Parathyroid adenoma (tissue), 2 donors: ENCODE results near the gene LRP1B.

Experiments
- H2AFZ ChIP-seq: fragments of 300-600 bp; sonication (generic); one replicate; pipeline ENCODE4 v1.7.0; 2017; ENCODE audit warnings: antibody characterized with exemption, mild to moderate bottlenecking
- H3K27ac ChIP-seq: fragments of 300-600 bp; sonication (generic); one replicate; pipeline ENCODE4 v1.7.0; 2017
- H3K27me3 ChIP-seq: fragments of 300-600 bp; sonication (generic); one replicate; pipeline ENCODE4 v1.7.0; 2017; ENCODE audit warnings: low read length; ENCODE audit not compliant: control insufficient read depth, insufficient read depth
- H3K36me3 ChIP-seq: fragments of 300-600 bp; sonication (generic); one replicate; pipeline ENCODE4 v1.7.0; 2017; ENCODE audit warnings: low read length; ENCODE audit not compliant: control insufficient read depth, insufficient read depth
- H3K4me1 ChIP-seq: fragments of 300-600 bp; sonication (generic); one replicate; pipeline ENCODE4 v1.7.0; 2017; ENCODE audit warnings: control low read depth
- H3K4me2 ChIP-seq: fragments of 300-600 bp; sonication (generic); one replicate; pipeline ENCODE4 v1.7.0; 2017; ENCODE audit warnings: low read length
- H3K4me3 ChIP-seq: fragments of 300-600 bp; sonication (generic); one replicate; pipeline ENCODE4 v1.7.0; 2017; ENCODE audit warnings: low read depth, low read length
- H3K79me2 ChIP-seq: fragments of 300-600 bp; sonication (generic); one replicate; pipeline ENCODE4 v1.7.0; 2017; ENCODE audit warnings: control low read depth
- H3K9ac ChIP-seq: fragments of 300-600 bp; sonication (generic); one replicate; pipeline ENCODE4 v1.7.0; 2017; ENCODE audit warnings: mild to moderate bottlenecking
- H3K9me3 ChIP-seq: fragments of 300-600 bp; sonication (generic); one replicate; pipeline ENCODE4 v1.7.0; 2017; ENCODE audit warnings: low read length; ENCODE audit not compliant: control insufficient read depth
- CTCF ChIP-seq: fragments of 300-600 bp; sonication (generic); IDR thresholded peaks from one replicate; pipeline ENCODE4 v1.7.0; 2017; ENCODE audit warnings: antibody characterized with exemption, mild to moderate bottlenecking
- donor health status: primary hyperparathyroidism.

LRP1B gene

DNA sequence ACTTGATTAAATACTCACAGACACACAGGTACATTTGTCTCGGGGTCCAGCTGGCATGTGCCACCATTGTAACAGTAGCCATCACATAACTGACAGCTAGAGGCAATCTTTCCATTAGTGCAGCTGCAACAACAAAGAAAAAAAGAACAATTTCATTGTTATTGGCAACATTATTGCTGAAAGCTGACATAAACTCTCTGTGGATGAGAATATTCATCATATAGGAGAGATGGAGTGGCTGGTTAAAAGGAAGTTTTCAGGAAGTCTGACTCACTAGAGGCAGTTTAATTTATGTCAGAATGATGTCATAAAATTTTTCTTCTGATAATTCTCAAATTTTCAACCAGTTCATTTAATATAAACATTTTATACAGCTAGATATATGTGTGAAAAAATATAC, 1860.6 kb downstream of the LRP1B start:
- Histone ChIP-seq H3K27ac (no peak overlapping the region), H3K79me2 (no peaks in the 10 kb centered on the region), H3K4me2 (no peak overlapping the region), H3K9ac (no peak overlapping the region), H3K27me3 (no peaks in the 10 kb centered on the region), H3K4me3 (no peak overlapping the region), H3K9me3 (no peaks in the 10 kb centered on the region), H3K36me3 (no peaks in the 10 kb centered on the region), H3K4me1 (no peaks in the 10 kb centered on the region), H2AFZ (no peak overlapping the region)
- TF ChIP-seq CTCF = no peak

- no peak overlapping the region for H3K4me2 ChIP-seq
- H3K27me3 ChIP-seq = no peaks in the 10 kb centered on the region
- H3K27ac ChIP-seq = no peak overlapping the region
- no peaks in the 10 kb centered on the region for H3K36me3 ChIP-seq
- no peak overlapping the region for H2AFZ ChIP-seq
- no peaks in the 10 kb centered on the region for H3K79me2 ChIP-seq
- no peaks in the 10 kb centered on the region for H3K9me3 ChIP-seq
- H3K9ac ChIP-seq = no peak overlapping the region
- no peak for TF ChIP-seq CTCF
- H3K4me3 ChIP-seq = no peak overlapping the region
- H3K4me1 ChIP-seq = no peaks in the 10 kb centered on the region
These were observed 1861.8 kb downstream of the LRP1B start for GRCh38 chr2:140269000-140269399.

DNA sequence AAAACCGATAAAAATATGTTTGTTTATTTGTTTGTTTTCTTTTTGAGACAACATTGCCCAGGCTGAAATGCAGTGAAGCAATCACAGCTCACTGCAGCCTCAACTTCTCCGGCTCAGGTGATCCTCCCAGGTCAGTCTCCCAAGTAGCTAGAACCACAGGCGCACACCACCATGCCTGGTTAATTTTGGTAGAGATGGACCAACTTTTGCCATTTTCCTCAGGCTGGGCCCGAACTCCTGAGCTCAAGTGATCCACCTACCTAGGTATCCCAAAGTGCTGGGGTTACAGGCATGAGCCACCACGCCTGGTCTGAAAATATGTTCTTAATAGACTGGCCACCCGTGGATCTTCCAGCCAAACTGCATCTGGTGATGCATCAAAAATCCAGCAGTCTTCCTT, 1867.9 kb downstream of the LRP1B start:
- Histone ChIP-seq H3K79me2 (no peaks in the 10 kb centered on the region), H3K4me2 (no peak overlapping the region), H3K36me3 (no peaks in the 10 kb centered on the region), H3K9ac (no peak overlapping the region), H3K27me3 (no peaks in the 10 kb centered on the region), H3K4me1 (no peaks in the 10 kb centered on the region), H2AFZ (no peak overlapping the region), H3K4me3 (no peak overlapping the region), H3K9me3 (no peaks in the 10 kb centered on the region), H3K27ac (no peak overlapping the region)
- no peak for TF ChIP-seq CTCF

- H3K27me3 ChIP-seq = no peaks in the 10 kb centered on the region
- no peak for TF ChIP-seq CTCF
- no peak overlapping the region for H3K9ac ChIP-seq
- no peaks in the 10 kb centered on the region for H3K79me2 ChIP-seq
- no peaks in the 10 kb centered on the region for H3K36me3 ChIP-seq
- no peak overlapping the region for H3K4me2 ChIP-seq
- H3K9me3 ChIP-seq = no peaks in the 10 kb centered on the region
- no peak overlapping the region for H3K4me3 ChIP-seq
- no peak overlapping the region for H3K27ac ChIP-seq
- H3K4me1 ChIP-seq = no peaks in the 10 kb centered on the region
- no peak overlapping the region for H2AFZ ChIP-seq
These were observed 1873.0 kb downstream of the LRP1B start for GRCh38 chr2:140257692-140258300.

- H3K4me1 ChIP-seq = no peaks in the 10 kb centered on the region
- no peak overlapping the region for H3K9ac ChIP-seq
- H3K27me3 ChIP-seq = no peaks in the 10 kb centered on the region
- no peaks in the 10 kb centered on the region for H3K36me3 ChIP-seq
- no peak overlapping the region for H3K4me2 ChIP-seq
- TF ChIP-seq CTCF = no peak
- H2AFZ ChIP-seq = no peak overlapping the region
- H3K4me3 ChIP-seq = no peak overlapping the region
- H3K9me3 ChIP-seq = no peaks in the 10 kb centered on the region
- H3K27ac ChIP-seq = no peak overlapping the region
- H3K79me2 ChIP-seq = no peaks in the 10 kb centered on the region
These were observed 1874.7 kb downstream of the LRP1B start for GRCh38 chr2:140256080-140256479.
